ENCODE measurements around the gene SYT7.

Gene SYT7

GRCh38 chr11:61580271-61580888 is 496 bp downstream of the SYT7 start:
- no peak for DNase-seq (ENCODE audit: low read depth, low spot score)

- DNase-seq (ENCODE audit: low read depth, low spot score), result no peak
These were observed 1.1 kb downstream of the SYT7 start for GRCh38 chr11:61579676-61580270.

GRCh38 chr11:61578819-61579675 is 1.8 kb downstream of the SYT7 start:
- no peak for DNase-seq (ENCODE audit: low read depth, low spot score)

GRCh38 chr11:61577383-61578118 is 3.3 kb downstream of the SYT7 start:
- DNase-seq (ENCODE audit: low read depth, low spot score), result no peak

GRCh38 chr11:61575886-61576861 is 4.7 kb downstream of the SYT7 start:
- DNase-seq (ENCODE audit: low read depth, low spot score), result no peak

- no peak for DNase-seq (ENCODE audit: low read depth, low spot score)
These were observed 6.3 kb downstream of the SYT7 start for GRCh38 chr11:61574611-61575010.

GRCh38 chr11:61572913-61573312 is 8.0 kb downstream of the SYT7 start:
- no peak for DNase-seq (ENCODE audit: low read depth, low spot score)

GRCh38 chr11:61571869-61572268 is 9.0 kb downstream of the SYT7 start:
- no peak for DNase-seq (ENCODE audit: low read depth, low spot score)

GRCh38 chr11:61571337-61571736 is 9.5 kb downstream of the SYT7 start:
- no peak for DNase-seq (ENCODE audit: low read depth, low spot score)

- DNase-seq (ENCODE audit: low read depth, low spot score), result no peak
These were observed 11.2 kb downstream of the SYT7 start for GRCh38 chr11:61569701-61570100.

GRCh38 chr11:61569018-61569417 is 11.9 kb downstream of the SYT7 start:
- no peak for DNase-seq (ENCODE audit: low read depth, low spot score)

GRCh38 chr11:61567286-61568061 is 13.4 kb downstream of the SYT7 start:
- no peak for DNase-seq (ENCODE audit: low read depth, low spot score)

- no peak for DNase-seq (ENCODE audit: low read depth, low spot score)
These were observed 15.8 kb downstream of the SYT7 start for GRCh38 chr11:61564936-61565696.

GRCh38 chr11:61560751-61561150 is 20.1 kb downstream of the SYT7 start:
- DNase-seq (ENCODE audit: low read depth, low spot score), result no peak

GRCh38 chr11:61556621-61557020 is 24.3 kb downstream of the SYT7 start:
- DNase-seq (ENCODE audit: low read depth, low spot score), result no peak

GRCh38 chr11:61555978-61556377 is 24.9 kb downstream of the SYT7 start:
- DNase-seq (ENCODE audit: low read depth, low spot score), result no peak

GRCh38 chr11:61555051-61555969 is 25.6 kb downstream of the SYT7 start:
- no peak for DNase-seq (ENCODE audit: low read depth, low spot score)

Data from iPS DF 19.7 (cell line).